GM23338 (cell line): ENCODE results near the gene NR2C2. TPM values are rescaled to one million over a fixed set of nuclear protein-coding genes. Genes with fewer than 3 reads are reported as not detected.

Experiments used
- ATAC-seq: fragments of 200-7000 bp; cut with Tn5 transposase; 3 replicates; pipeline ENCODE4 v1.9.1; 2020
- DNase-seq: peaks from one replicate; pipeline ENCODE4 v3.0.0-alpha.2; 2015; ENCODE audit warnings: low spot score
- H2AFZ ChIP-seq: fragments of 200-600 bp; sonication (generic); 2 replicates; pipeline ENCODE4 v1.8.0; 2016; ENCODE audit warnings: antibody characterized with exemption, mild to moderate bottlenecking, moderate library complexity
- H3F3A ChIP-seq: fragments of 200-600 bp; sonication (generic); replicated peaks from 2 replicates; pipeline ENCODE4 v1.8.0; 2017; ENCODE audit warnings: antibody characterized with exemption, mixed run types, low read depth
- H3K27ac ChIP-seq: fragments of 200-600 bp; sonication (generic); 2 replicates; pipeline ENCODE4 v1.6.1; 2016; ENCODE audit warnings: low read depth
- H3K27me3 ChIP-seq: fragments of 200-600 bp; sonication (generic); 2 replicates; pipeline ENCODE4 v1.8.0; 2016; ENCODE audit warnings: mild to moderate bottlenecking, mixed run types, moderate library complexity; ENCODE audit not compliant: insufficient read depth
- H3K36me3 ChIP-seq: fragments of 200-600 bp; sonication (generic); 2 replicates; pipeline ENCODE4 v1.8.0; 2016; ENCODE audit warnings: mild to moderate bottlenecking; ENCODE audit not compliant: insufficient read depth
- H3K4me1 ChIP-seq: fragments of 200-600 bp; sonication (generic); 2 replicates; pipeline ENCODE4 v1.8.0; 2016; ENCODE audit warnings: mild to moderate bottlenecking, moderate library complexity; ENCODE audit not compliant: insufficient read depth
- H3K4me2 ChIP-seq: fragments of 200-600 bp; sonication (generic); 2 replicates; pipeline ENCODE4 v1.7.1; 2017; ENCODE audit warnings: mixed run types
- H3K4me3 ChIP-seq: fragments of 200-600 bp; sonication (generic); 2 replicates; pipeline ENCODE4 v1.6.1; 2016; ENCODE audit warnings: mixed run types
- H3K79me2 ChIP-seq: fragments of 200-600 bp; sonication (generic); replicated peaks from 2 replicates; pipeline ENCODE4 v1.8.0; 2017; ENCODE audit warnings: mild to moderate bottlenecking; ENCODE audit not compliant: insufficient read depth
- H3K9me2 ChIP-seq: fragments of 200-600 bp; sonication (generic); 2 replicates; pipeline ENCODE4 v1.8.0; 2017; ENCODE audit not compliant: insufficient read depth
- H4K20me1 ChIP-seq: fragments of 200-600 bp; sonication (generic); replicated peaks from 2 replicates; pipeline ENCODE4 v1.8.0; 2017; ENCODE audit warnings: mild to moderate bottlenecking; ENCODE audit not compliant: insufficient read depth
- H3K27ac Mint-ChIP-seq: 2 replicates; pipeline ENCODE4 v1.8.0; 2020; ENCODE audit warnings: inconsistent platforms, mild to moderate bottlenecking, moderate library complexity, mixed read lengths
- H3K27me3 Mint-ChIP-seq: 3 replicates; pipeline ENCODE4 v1.8.0; 2022; ENCODE audit warnings: low read depth, mild to moderate bottlenecking, moderate library complexity, mixed read lengths, inconsistent platforms; ENCODE audit not compliant: insufficient read depth, poor library complexity
- H3K36me3 Mint-ChIP-seq: 3 replicates; pipeline ENCODE4 v1.8.0; 2021; ENCODE audit warnings: low read depth, mild to moderate bottlenecking, inconsistent platforms, moderate library complexity, mixed read lengths
- H3K4me1 Mint-ChIP-seq: 3 replicates; pipeline ENCODE4 v1.8.0; 2020; ENCODE audit warnings: mild to moderate bottlenecking, inconsistent platforms, mixed read lengths
- H3K4me3 Mint-ChIP-seq: 3 replicates; pipeline ENCODE4 v1.8.0; 2021; ENCODE audit warnings: moderate library complexity, mild to moderate bottlenecking, inconsistent platforms, mixed read lengths
- H3K9me3 Mint-ChIP-seq: 3 replicates; pipeline ENCODE4 v1.8.0; 2020; ENCODE audit warnings: moderate library complexity, mild to moderate bottlenecking, inconsistent platforms, mixed read lengths
- CREB1 ChIP-seq: fragments of 250-450 bp; sonication (Bioruptor Pico); IDR thresholded peaks from 2 replicates; pipeline ENCODE4 v1.5.0; 2020; ENCODE audit warnings: low read depth, mild to moderate bottlenecking, moderate library complexity
- CTCF ChIP-seq, 2 experiments: fragments of 200-600 bp in 1 of 2; sonication (generic) in 1 of 2; conservative IDR thresholded peaks; 2 replicates each; pipeline versions ENCODE4 v1.5.1 to v1.6.1; 2016 to 2017; ENCODE audit warnings: antibody characterized with exemption in 2 of 2, low read depth in 2 of 2, mild to moderate bottlenecking in 2 of 2, moderate library complexity in 1 of 2
- ETS1 ChIP-seq: IDR thresholded peaks from 2 replicates; pipeline ENCODE4 v1.6.1; 2016; ENCODE audit warnings: antibody characterized with exemption
- EZH2 ChIP-seq: fragments of 200-600 bp; sonication (generic); IDR thresholded peaks from one replicate; pipeline ENCODE4 v1.8.0; 2017; ENCODE audit warnings: antibody characterized with exemption, mild to moderate bottlenecking, low read depth; ENCODE audit not compliant: unreplicated experiment
- EZH2phosphoT487 ChIP-seq: fragments of 200-600 bp; sonication (generic); IDR thresholded peaks from one replicate; pipeline ENCODE4 v1.8.1; 2018; ENCODE audit warnings: antibody characterized with exemption; ENCODE audit not compliant: unreplicated experiment
- JUNB ChIP-seq: IDR thresholded peaks from one replicate; pipeline ENCODE4 v1.6.1; 2016; ENCODE audit warnings: antibody characterized with exemption; ENCODE audit not compliant: unreplicated experiment
- NANOG ChIP-seq: IDR thresholded peaks from 2 replicates; pipeline ENCODE4 v1.6.1; 2016; ENCODE audit warnings: antibody characterized with exemption, borderline replicate concordance
- POLR2AphosphoS5 ChIP-seq: IDR thresholded peaks from 2 replicates; pipeline ENCODE4 v1.6.1; 2016; ENCODE audit warnings: antibody characterized with exemption, low read depth
- REST ChIP-seq: IDR thresholded peaks from one replicate; pipeline ENCODE4 v1.6.1; 2018; ENCODE audit warnings: antibody characterized with exemption; ENCODE audit not compliant: unreplicated experiment
- STAT1 ChIP-seq: IDR thresholded peaks from one replicate; pipeline ENCODE4 v1.6.1; 2016; ENCODE audit warnings: antibody characterized with exemption; ENCODE audit not compliant: unreplicated experiment
- ZNF114 ChIP-seq: fragments of 250-450 bp; sonication (Bioruptor Pico); IDR thresholded peaks from 2 replicates; pipeline ENCODE4 v1.5.0; 2020; ENCODE audit warnings: mild to moderate bottlenecking, moderate library complexity
- ZNF331 ChIP-seq: fragments of 250-450 bp; sonication (Bioruptor Pico); IDR thresholded peaks from 2 replicates; pipeline ENCODE4 v1.5.0; 2020; ENCODE audit warnings: low read depth, mild to moderate bottlenecking, moderate library complexity
- ZNF462 ChIP-seq: fragments of 250-450 bp; sonication (Bioruptor Pico); IDR thresholded peaks from 2 replicates; pipeline ENCODE4 v1.5.0; 2020; ENCODE audit warnings: mild to moderate bottlenecking, moderate library complexity
- polyA plus RNA-seq: library from polyadenylated mRNA; unstranded; fragments of >200 nt; fragmentation: Nextera tagmentation; extraction: Ambion mirVana; gene quantifications from 2 replicates; pipeline ENCODE4 v1.2.1, GENCODE V29; 2016
- total RNA-seq: library from RNA; depleted of rRNA; stranded (reverse); fragments of >200 nt; shearing (Covaris generic); gene quantifications from 2 replicates; pipeline ENCODE4 v1.2.3, GENCODE V29; 2014

Gene NR2C2
- total and polyA plus RNA-seq, 2 experiments from 2014 or later = 12.0 to 57.2 TPM

- peaks cover 3% of the 10 kb centered on the region; the same call in 1 of the 2 replicates for H3K79me2 ChIP-seq
- Mint-ChIP-seq H3K4me3 (no peak overlapping the region), H3K4me1 (no peaks in the 10 kb centered on the region), H3K9me3 (no peaks in the 10 kb centered on the region), H3K27ac (no peak overlapping the region), H3K36me3 (peaks cover 57% of the 10 kb centered on the region), H3K27me3 (peaks cover 2% of the 10 kb centered on the region)
- peaks cover 34% of the 10 kb centered on the region for H4K20me1 ChIP-seq
- H3K36me3 ChIP-seq = peaks cover 38% of the 10 kb centered on the region; the same call in 1 of the 2 replicates
- H3K9me2 ChIP-seq = no peaks in the 10 kb centered on the region
- no peaks in the 10 kb centered on the region for H3K27me3 ChIP-seq
- H3K4me2 ChIP-seq = no peak overlapping the region
- H2AFZ ChIP-seq = no peak overlapping the region
- no peak for TF ChIP-seq JUNB
- no peak for TF ChIP-seq ZNF114 (CRISPR knock-in tag)
- TF ChIP-seq REST = no peak
- no peak for TF ChIP-seq ZNF462
- TF ChIP-seq CREB1 = no peak
- no peak for TF ChIP-seq NANOG
- no peak for TF ChIP-seq STAT1
- TF ChIP-seq ETS1 = no peak
- TF ChIP-seq CTCF (conservative IDR thresholded peaks at IDR 0.05; ENCODE audit: low read depth in 2 of 2) = no peak
- TF ChIP-seq EZH2phosphoT487 = no peak
- no peak for TF ChIP-seq POLR2AphosphoS5
- TF ChIP-seq EZH2 = no peak
- no peak for TF ChIP-seq ZNF331 (CRISPR knock-in tag)
- no peak overlapping the region for H3K27ac ChIP-seq
- no peak overlapping the region for H3K4me3 ChIP-seq
- DNase-seq (no peak), ATAC-seq (no peak)
- H3K4me1 ChIP-seq = no peaks in the 10 kb centered on the region
- no peaks in the 10 kb centered on the region for H3F3A ChIP-seq
Measured at GRCh38 chr3:15015456-15015855, 68.1 kb downstream of the NR2C2 start.
